ENCODE data around the gene FUT7.
A peak's percentile ranks its signal among the peaks of the same experiment; 100 is the strongest.

DNA sequence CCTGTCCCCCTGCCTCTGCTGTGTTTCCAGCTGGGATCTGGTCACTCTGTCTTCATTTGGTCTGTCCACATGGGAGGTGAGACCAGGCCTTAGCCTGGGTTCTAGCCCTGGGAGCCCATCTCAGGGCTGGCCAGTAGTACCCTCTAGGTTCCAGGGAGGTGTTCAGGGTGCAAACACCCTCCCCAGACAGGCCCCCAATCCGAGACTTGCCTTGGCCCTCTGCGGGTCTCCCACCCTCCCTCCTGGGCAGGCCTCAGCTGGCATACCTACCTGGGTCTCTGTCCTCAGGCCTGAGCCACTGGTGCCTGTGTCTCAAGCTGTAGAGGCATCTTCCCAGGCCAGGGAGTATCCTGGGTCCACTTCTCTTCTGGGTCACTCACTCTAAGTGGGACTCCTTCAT is 39.4 kb upstream of the FUT7 start:
- TF ChIP-seq, protein P1, sequence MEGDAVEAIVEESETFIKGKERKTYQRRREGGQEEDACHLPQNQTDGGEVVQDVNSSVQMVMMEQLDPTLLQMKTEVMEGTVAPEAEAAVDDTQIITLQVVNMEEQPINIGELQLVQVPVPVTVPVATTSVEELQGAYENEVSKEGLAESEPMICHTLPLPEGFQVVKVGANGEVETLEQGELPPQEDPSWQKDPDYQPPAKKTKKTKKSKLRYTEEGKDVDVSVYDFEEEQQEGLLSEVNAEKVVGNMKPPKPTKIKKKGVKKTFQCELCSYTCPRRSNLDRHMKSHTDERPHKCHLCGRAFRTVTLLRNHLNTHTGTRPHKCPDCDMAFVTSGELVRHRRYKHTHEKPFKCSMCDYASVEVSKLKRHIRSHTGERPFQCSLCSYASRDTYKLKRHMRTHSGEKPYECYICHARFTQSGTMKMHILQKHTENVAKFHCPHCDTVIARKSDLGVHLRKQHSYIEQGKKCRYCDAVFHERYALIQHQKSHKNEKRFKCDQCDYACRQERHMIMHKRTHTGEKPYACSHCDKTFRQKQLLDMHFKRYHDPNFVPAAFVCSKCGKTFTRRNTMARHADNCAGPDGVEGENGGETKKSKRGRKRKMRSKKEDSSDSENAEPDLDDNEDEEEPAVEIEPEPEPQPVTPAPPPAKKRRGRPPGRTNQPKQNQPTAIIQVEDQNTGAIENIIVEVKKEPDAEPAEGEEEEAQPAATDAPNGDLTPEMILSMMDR (IDR thresholded peaks at IDR 0.05 in 2 of 3, conservative IDR thresholded peaks at IDR 0.05 in 1 of 3; ENCODE audit: borderline replicate concordance in 1 of 3, insufficient read depth in 1 of 3, low read depth in 2 of 3, low read length in 2 of 3), result no peak
- TF ChIP-seq POLR2A (IDR thresholded peaks at IDR 0.05; ENCODE audit: borderline replicate concordance, extremely low read depth, insufficient read depth, insufficient read length), result peak; percentile 8
- no peak for TF ChIP-seq TCF7L2 (IDR thresholded peaks at IDR 0.05; ENCODE audit: borderline replicate concordance, extremely low read depth, insufficient read depth, insufficient read length)
- no peak for TF ChIP-seq JUND (IDR thresholded peaks at IDR 0.05)
- TF ChIP-seq POLR2AphosphoS5 (IDR thresholded peaks at IDR 0.05; ENCODE audit: low read depth, low read length), result no peak
- no peak for TF ChIP-seq ZNF274 (IDR thresholded peaks at IDR 0.05; ENCODE audit: low read depth, low read length)
- no peak for TF ChIP-seq MAX (IDR thresholded peaks at IDR 0.05)
